Measurements from ENCODE around the gene NCOA7. TPM values are rescaled to one million over a fixed set of nuclear protein-coding genes. Genes with fewer than 3 reads are reported as not detected.

The NCOA7 gene
- total and polyA plus RNA-seq, 9 of the 15 experiments (the other 6 are each of a cell fraction or from before 2014, with no cell fraction given): 5.8 to 14.6 (median 9.3) TPM

DNA sequence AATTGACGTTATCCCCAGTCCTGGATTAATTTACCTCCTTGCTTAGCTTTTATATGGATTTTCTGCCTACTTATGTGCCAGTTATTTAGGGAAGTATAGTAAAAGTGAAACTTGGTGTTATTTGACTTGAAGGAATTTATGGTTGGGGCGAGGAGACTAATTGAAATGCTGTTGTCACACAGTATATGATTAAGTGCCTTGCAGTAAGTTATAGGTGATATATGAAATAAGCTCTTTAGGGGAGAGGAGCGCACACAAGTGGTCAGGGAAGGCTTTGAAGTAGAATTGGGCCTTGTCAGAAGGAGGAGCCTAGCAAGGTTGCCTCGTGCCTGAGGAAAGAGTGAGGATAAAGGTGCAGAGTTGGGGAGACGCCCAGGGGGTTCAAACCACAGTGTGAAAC, 20.5 kb downstream of the NCOA7 start:
- Histone ChIP-seq H3K4me1 (replicated peaks in 1 of 2; ENCODE audit: control insufficient read depth in 2 of 2, insufficient read depth in 2 of 2, low read length in 2 of 2) (peaks cover 14 to 32% of the 10 kb centered on the region in 2 experiments; a peak in 4 of 5 replicates), H3K27me3 (ENCODE audit: control insufficient read depth in 2 of 2, insufficient read depth in 2 of 2, low read length in 2 of 2) (no peaks in the 10 kb centered on the region), H3K27ac (ENCODE audit: extremely low read depth, low read depth, low read length) (no peak overlapping the region), H3K9me3 (replicated peaks; ENCODE audit: control insufficient read depth, insufficient read depth, low read depth, low read length) (no peaks in the 10 kb centered on the region), H3K4me2 (ENCODE audit: insufficient read depth, low read length) (no peak overlapping the region), H3K79me2 (ENCODE audit: control insufficient read depth, insufficient read depth, low read length) (peaks cover 17% of the 10 kb centered on the region; the same call in 2 of the 3 replicates), H3K4me3 (no peak overlapping the region), H3K9me1 (ENCODE audit: control insufficient read depth, insufficient read depth, low read length) (peaks cover 8% of the 10 kb centered on the region), H3K36me3 (ENCODE audit: control insufficient read depth, insufficient read depth, low read length) (peaks cover 3% of the 10 kb centered on the region; the same call in 2 of the 3 replicates), H2AFZ (ENCODE audit: low read depth, low read length) (peak overlapping the region; percentile 62), H4K20me1 (replicated peaks; ENCODE audit: control insufficient read depth, insufficient read depth, low read length) (no peaks in the 10 kb centered on the region), H3K9ac (ENCODE audit: insufficient read depth in 1 of 2, low read depth in 2 of 2, low read length in 2 of 2) (no peak overlapping the region)
- FAIRE-seq (no peak), DNase-seq (ENCODE audit: extremely low read depth in 1 of 4, low spot score in 3 of 4) (peak in 2 of 4 experiments; percentile 21 to 33), ATAC-seq (peak; percentile 55)
- in situ Hi-C loops (cut with MboI) (no loop called here), intact Hi-C loops (cut with micrococcal nuclease) (no loop called here)
- no TSS peak for BruUV-seq (replicated peaks)
- ChIA-PET CTCF (ENCODE audit: low intra/inter-chr PET ratio) (no interaction called here), POLR2A (interaction anchor here (0.9 to 2.0 kb wide), 4 partner anchors 10 to 30 kb away, joined by 3 to 8 read pairs (median 5); partner anchors contain the start of gene NCOA7)
- WGBS (ENCODE audit: insufficient coverage, low coverage, missing lambda C conversion rate): 50% methylated on average over 5 of the region's 5 CpGs
- TF ChIP-seq, protein P1, sequence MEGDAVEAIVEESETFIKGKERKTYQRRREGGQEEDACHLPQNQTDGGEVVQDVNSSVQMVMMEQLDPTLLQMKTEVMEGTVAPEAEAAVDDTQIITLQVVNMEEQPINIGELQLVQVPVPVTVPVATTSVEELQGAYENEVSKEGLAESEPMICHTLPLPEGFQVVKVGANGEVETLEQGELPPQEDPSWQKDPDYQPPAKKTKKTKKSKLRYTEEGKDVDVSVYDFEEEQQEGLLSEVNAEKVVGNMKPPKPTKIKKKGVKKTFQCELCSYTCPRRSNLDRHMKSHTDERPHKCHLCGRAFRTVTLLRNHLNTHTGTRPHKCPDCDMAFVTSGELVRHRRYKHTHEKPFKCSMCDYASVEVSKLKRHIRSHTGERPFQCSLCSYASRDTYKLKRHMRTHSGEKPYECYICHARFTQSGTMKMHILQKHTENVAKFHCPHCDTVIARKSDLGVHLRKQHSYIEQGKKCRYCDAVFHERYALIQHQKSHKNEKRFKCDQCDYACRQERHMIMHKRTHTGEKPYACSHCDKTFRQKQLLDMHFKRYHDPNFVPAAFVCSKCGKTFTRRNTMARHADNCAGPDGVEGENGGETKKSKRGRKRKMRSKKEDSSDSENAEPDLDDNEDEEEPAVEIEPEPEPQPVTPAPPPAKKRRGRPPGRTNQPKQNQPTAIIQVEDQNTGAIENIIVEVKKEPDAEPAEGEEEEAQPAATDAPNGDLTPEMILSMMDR (IDR thresholded peaks at IDR 0.05 in 2 of 3, conservative IDR thresholded peaks at IDR 0.05 in 1 of 3; ENCODE audit: insufficient read depth in 2 of 3, low read depth in 1 of 3, low read length in 3 of 3): 0 out of 6 replicates have a peak, but pooled peaks of 1 of the 3 experiments have one; percentile 3
- TF ChIP-seq, protein P2, sequence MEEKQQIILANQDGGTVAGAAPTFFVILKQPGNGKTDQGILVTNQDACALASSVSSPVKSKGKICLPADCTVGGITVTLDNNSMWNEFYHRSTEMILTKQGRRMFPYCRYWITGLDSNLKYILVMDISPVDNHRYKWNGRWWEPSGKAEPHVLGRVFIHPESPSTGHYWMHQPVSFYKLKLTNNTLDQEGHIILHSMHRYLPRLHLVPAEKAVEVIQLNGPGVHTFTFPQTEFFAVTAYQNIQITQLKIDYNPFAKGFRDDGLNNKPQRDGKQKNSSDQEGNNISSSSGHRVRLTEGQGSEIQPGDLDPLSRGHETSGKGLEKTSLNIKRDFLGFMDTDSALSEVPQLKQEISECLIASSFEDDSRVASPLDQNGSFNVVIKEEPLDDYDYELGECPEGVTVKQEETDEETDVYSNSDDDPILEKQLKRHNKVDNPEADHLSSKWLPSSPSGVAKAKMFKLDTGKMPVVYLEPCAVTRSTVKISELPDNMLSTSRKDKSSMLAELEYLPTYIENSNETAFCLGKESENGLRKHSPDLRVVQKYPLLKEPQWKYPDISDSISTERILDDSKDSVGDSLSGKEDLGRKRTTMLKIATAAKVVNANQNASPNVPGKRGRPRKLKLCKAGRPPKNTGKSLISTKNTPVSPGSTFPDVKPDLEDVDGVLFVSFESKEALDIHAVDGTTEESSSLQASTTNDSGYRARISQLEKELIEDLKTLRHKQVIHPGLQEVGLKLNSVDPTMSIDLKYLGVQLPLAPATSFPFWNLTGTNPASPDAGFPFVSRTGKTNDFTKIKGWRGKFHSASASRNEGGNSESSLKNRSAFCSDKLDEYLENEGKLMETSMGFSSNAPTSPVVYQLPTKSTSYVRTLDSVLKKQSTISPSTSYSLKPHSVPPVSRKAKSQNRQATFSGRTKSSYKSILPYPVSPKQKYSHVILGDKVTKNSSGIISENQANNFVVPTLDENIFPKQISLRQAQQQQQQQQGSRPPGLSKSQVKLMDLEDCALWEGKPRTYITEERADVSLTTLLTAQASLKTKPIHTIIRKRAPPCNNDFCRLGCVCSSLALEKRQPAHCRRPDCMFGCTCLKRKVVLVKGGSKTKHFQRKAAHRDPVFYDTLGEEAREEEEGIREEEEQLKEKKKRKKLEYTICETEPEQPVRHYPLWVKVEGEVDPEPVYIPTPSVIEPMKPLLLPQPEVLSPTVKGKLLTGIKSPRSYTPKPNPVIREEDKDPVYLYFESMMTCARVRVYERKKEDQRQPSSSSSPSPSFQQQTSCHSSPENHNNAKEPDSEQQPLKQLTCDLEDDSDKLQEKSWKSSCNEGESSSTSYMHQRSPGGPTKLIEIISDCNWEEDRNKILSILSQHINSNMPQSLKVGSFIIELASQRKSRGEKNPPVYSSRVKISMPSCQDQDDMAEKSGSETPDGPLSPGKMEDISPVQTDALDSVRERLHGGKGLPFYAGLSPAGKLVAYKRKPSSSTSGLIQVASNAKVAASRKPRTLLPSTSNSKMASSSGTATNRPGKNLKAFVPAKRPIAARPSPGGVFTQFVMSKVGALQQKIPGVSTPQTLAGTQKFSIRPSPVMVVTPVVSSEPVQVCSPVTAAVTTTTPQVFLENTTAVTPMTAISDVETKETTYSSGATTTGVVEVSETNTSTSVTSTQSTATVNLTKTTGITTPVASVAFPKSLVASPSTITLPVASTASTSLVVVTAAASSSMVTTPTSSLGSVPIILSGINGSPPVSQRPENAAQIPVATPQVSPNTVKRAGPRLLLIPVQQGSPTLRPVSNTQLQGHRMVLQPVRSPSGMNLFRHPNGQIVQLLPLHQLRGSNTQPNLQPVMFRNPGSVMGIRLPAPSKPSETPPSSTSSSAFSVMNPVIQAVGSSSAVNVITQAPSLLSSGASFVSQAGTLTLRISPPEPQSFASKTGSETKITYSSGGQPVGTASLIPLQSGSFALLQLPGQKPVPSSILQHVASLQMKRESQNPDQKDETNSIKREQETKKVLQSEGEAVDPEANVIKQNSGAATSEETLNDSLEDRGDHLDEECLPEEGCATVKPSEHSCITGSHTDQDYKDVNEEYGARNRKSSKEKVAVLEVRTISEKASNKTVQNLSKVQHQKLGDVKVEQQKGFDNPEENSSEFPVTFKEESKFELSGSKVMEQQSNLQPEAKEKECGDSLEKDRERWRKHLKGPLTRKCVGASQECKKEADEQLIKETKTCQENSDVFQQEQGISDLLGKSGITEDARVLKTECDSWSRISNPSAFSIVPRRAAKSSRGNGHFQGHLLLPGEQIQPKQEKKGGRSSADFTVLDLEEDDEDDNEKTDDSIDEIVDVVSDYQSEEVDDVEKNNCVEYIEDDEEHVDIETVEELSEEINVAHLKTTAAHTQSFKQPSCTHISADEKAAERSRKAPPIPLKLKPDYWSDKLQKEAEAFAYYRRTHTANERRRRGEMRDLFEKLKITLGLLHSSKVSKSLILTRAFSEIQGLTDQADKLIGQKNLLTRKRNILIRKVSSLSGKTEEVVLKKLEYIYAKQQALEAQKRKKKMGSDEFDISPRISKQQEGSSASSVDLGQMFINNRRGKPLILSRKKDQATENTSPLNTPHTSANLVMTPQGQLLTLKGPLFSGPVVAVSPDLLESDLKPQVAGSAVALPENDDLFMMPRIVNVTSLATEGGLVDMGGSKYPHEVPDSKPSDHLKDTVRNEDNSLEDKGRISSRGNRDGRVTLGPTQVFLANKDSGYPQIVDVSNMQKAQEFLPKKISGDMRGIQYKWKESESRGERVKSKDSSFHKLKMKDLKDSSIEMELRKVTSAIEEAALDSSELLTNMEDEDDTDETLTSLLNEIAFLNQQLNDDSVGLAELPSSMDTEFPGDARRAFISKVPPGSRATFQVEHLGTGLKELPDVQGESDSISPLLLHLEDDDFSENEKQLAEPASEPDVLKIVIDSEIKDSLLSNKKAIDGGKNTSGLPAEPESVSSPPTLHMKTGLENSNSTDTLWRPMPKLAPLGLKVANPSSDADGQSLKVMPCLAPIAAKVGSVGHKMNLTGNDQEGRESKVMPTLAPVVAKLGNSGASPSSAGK (IDR thresholded peaks at IDR 0.05): peak; percentile 30; the same call in 1 of the 2 replicates
- TF ChIP-seq MEIS2 (IDR thresholded peaks at IDR 0.05; ENCODE audit: partially characterized antibody) (peak; percentile 35), ETV1 (tag; conservative IDR thresholded peaks at IDR 0.05; ENCODE audit: low read depth) (no peak)
